Fibroblast of mammary gland (primary cell): ENCODE results near the gene ECSCR.
"Not testable (repeated sequence)": the region's sequence is repeated elsewhere in the genome, so short reads cannot be mapped to it uniquely, and the experiment has no call there.

ENCODE experiments used
- DNase-seq: peaks from one replicate; pipeline ENCODE4 v3.0.0-alpha.2; 2010; ENCODE audit warnings: low read depth
- H3K4me3 ChIP-seq: 2 replicates; pipeline ENCODE4 v1.5.1; 2011; ENCODE audit warnings: low read depth, mild to moderate bottlenecking, low read length, moderate library complexity; ENCODE audit not compliant: control insufficient read depth
- CTCF ChIP-seq: conservative IDR thresholded peaks from 2 replicates; pipeline ENCODE4 v1.5.1; 2011; ENCODE audit warnings: low read depth, low read length, inconsistent platforms; ENCODE audit not compliant: control insufficient read depth, insufficient read depth

Gene ECSCR

DNA sequence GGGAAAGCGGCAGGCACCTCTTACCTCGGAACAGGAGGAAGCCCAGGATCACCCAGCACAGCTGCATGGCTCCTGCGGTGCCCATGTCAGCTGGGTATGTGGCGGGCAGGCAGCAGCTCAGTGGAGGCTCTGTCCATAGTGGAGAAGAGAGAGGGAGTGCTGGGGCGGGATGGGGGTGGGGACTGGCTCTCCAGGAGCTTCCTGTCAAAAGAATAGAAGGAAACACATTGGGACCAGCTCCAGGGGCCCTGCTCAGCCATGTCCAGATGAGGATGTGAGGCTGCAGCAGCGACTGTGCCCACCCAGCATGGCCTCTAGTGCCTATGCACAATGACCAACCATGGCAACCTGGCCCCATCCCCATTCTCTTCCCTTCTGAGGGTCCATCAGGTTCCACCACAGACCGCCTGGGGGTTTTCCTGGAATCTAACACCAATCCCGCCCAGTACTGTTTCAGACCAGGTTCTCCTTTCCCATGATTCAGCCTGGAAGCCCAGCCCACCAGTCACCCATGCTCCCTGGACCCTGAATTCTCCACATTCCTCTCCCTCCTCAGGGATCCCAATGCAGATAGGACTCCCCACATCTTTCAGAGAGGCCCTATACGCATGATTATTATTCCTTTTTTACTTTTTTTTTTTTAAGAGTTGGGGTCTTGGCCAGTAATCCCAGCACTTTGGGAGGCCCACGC lies at the start of gene ECSCR:
ECSCR (minus strand) TSS at position 158 of the 691 bp plus-strand sequence; CDS start at position 85, 73 bp downstream.
- DNase-seq = no peak
- no peak within 1 kb of the TSS for H3K4me3 ChIP-seq
- TF ChIP-seq CTCF = no peak

DNA sequence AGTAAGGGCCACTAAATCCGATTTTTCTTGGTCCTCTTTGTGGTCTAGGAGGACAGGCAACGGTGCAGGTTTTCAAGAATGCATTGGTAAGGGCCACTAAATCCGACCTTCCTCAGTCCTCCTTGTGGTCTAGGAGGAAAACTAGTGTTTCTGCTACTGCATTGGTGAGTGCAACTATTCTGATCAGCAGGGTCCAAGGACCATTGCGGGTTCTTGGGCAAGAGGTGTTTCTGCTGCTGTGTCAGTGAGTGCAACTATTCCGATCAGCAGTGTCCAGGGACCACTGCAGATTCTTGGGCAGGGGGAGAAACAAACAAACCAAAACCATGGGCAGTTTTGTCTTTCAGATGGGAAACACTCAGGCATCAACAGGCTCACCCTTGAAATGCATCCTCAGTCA lies 42.2 kb upstream of the ECSCR start:
- not testable (repeated sequence) for DNase-seq, H3K4me3 ChIP-seq

DNA sequence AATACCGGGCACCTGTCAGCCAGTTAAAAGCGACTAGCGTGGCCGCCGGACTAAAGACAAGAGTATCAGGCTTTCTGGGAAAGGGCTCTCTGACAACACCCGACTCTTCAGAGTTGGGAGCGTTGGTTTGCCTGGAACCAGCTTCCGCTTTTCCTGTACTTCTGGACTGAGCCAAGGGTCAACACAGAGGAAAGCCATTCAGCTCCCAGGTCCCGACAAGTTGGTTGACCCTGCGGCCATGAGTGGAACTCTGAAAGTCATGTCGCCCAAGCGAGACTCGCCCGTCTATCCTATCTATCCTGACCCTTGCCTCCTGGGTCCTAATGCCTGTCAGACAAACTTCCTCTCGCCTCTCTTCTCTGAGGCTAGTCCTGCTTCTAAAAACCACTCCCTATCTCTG lies 41.3 kb upstream of the ECSCR start:
- H3K4me3 ChIP-seq, DNase-seq: not testable (repeated sequence)

DNA sequence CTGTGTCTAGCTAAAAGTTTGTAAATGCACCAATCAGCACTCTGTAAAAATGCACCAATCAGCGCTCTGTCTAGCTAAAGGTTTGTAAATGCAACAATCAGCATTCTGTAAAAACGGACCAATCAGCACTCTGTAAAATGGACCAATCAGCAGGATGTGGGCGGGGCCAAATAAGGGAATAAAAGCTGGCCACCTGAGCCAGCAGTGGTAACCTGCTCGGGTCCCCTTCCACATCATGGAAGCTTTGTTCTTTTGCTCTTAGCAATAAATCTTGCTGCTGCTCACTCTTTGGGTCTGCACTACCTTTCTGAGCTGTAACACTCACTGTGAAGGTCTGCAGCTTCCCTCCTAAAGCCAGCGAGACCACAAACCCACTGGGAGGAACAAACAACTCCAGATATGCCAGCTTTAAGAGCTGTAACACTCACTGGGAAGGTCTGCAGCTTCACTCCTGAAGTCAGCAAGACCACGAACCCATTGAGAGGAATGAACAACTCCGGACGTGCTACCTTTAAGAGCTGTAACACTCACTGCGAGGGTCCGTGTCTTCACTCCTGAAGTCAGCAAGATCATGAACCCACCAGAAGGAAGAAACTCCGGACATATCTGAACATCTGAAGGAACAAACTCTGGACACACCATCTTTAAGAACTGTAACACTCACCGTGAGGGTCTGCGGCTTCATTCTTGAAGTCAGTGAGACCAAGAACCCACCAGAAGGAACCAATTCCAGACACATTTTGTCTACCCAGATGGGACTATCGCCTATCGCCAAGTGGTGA lies 40.7 kb upstream of the ECSCR start:
- H3K4me3 ChIP-seq, DNase-seq: not testable (repeated sequence)

GRCh38 chr5:139501381-139501780 lies 38.8 kb upstream of the ECSCR start:
- TF ChIP-seq CTCF = no peak
- no peak overlapping the region for H3K4me3 ChIP-seq
- no peak for DNase-seq

DNA sequence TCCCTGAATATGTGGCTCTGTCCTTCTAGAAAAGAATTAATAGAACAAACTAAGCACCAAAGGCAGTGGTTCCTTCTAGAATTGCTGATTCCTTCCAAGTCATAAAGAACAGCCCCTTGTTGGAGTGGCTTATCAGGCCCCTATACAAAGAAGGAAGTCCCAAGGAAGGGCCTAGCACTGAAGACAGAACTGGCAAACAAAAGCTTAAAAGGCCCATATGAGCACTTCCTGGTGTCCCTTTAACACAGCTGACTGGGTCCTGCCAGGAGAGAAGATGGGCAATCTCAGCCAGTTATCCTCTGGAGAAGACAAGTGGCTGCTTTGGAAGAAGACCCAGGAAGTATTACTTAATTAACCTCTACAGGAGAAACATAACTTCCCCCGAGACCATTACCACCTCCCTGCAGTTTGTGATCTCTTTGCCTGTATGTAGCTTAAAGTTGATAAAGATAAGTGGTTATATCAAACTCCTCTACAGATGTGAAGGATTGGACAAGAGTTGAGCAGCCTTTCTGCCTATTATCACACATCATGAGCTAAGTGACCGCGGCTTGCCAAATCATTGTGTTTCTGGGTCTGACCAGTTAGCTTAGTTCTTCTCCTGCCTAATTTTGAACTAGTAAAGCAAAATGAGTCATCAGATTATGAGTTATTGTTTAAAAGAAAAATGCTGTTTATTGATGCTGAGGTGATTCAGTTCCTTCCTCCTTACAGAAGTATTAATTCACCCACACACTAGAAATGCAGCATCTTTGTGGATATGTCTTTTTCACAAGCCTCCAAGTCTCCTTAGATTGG lies 33.3 kb upstream of the ECSCR start:
- peak; percentile 68 for DNase-seq
- TF ChIP-seq CTCF = no peak

GRCh38 chr5:139494832-139495231 lies 32.3 kb upstream of the ECSCR start:
- TF ChIP-seq CTCF = no peak
- peak; percentile 17 for DNase-seq
- no peak overlapping the region for H3K4me3 ChIP-seq

More for the DNA sequence above, 33.3 kb upstream of the ECSCR start:
- no peak overlapping the region for H3K4me3 ChIP-seq

GRCh38 chr5:139494256-139494655 lies 31.7 kb upstream of the ECSCR start:
- peak; percentile 40 for DNase-seq
- H3K4me3 ChIP-seq = no peak overlapping the region
- TF ChIP-seq CTCF = no peak
